Tibial nerve (tissue), 3 donors: ENCODE measurements around the gene PLA2G4A.

Experiments used
- POLR2A ChIP-seq, 2 donors: fragments of 450-650 bp; IDR thresholded peaks; one replicate each; pipeline ENCODE4 v1.6.1; 2017; ENCODE audit warnings: antibody characterized with exemption in 2 of 2, mild to moderate bottlenecking in 2 of 2, moderate library complexity in 2 of 2
- TF ChIP-seq, protein P1 (sequence below), 5 experiments: fragments of 200-600 bp in 3 of 5; fragments of 450-650 bp in 2 of 5; sonication (generic) in 3 of 5; IDR thresholded peaks; one replicate each; pipeline ENCODE4 v1.5.1; 2016 to 2019; ENCODE audit warnings: antibody characterized with exemption in 5 of 5, mild to moderate bottlenecking in 3 of 5, moderate library complexity in 2 of 5

DNA sequence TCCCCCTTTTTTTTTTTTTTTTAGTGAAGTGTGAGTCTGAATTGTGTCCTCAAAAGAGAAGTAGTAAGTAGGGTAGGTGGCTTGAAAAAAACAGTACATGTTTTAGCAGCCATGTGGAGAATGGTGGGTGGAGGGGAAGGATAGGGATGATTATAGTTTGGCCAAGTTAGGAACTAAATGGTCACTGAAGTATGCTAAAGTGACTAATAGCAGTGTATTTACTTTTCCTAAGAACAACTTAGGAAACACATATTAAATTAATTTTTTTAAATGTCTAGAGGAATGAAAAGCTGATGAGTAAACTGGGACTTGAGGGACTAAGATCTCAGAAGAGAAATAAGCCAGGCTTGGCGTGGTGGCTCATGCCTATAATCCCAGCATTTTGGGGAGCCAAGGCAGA is 55.5 kb downstream of the PLA2G4A start:
- TF ChIP-seq, protein P1, sequence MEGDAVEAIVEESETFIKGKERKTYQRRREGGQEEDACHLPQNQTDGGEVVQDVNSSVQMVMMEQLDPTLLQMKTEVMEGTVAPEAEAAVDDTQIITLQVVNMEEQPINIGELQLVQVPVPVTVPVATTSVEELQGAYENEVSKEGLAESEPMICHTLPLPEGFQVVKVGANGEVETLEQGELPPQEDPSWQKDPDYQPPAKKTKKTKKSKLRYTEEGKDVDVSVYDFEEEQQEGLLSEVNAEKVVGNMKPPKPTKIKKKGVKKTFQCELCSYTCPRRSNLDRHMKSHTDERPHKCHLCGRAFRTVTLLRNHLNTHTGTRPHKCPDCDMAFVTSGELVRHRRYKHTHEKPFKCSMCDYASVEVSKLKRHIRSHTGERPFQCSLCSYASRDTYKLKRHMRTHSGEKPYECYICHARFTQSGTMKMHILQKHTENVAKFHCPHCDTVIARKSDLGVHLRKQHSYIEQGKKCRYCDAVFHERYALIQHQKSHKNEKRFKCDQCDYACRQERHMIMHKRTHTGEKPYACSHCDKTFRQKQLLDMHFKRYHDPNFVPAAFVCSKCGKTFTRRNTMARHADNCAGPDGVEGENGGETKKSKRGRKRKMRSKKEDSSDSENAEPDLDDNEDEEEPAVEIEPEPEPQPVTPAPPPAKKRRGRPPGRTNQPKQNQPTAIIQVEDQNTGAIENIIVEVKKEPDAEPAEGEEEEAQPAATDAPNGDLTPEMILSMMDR (IDR thresholded peaks at IDR 0.05), result no peak
- TF ChIP-seq POLR2A (IDR thresholded peaks at IDR 0.05), result no peak
